OCI-LY3 (cell line): ENCODE results near the gene KIF27.
A peak's percentile ranks its signal among the peaks of the same experiment; 100 is the strongest.

Experiments used
- H2AFZ ChIP-seq: fragments of 200-600, 300-600 bp; shearing (Covaris generic); 2 replicates; pipeline ENCODE4 v1.6.0; 2014; ENCODE audit warnings: antibody characterized with exemption, low read depth, low read length
- H3K27ac ChIP-seq: fragments of 200-600, 300-600 bp; sonication (generic); 2 replicates; pipeline ENCODE4 v1.5.1; 2014; ENCODE audit warnings: mild to moderate bottlenecking, low read length, moderate library complexity, mixed read lengths
- H3K27me3 ChIP-seq: fragments of 200-600, 300-600 bp; sonication (generic); 2 replicates; pipeline ENCODE4 v1.6.1; 2014; ENCODE audit warnings: low read depth, low read length, mixed read lengths
- H3K36me3 ChIP-seq: fragments of 200-600, 300-600 bp; sonication (generic); replicated peaks from 2 replicates; pipeline ENCODE3; 2014; ENCODE audit warnings: low read depth, low read length, mixed read lengths
- H3K4me1 ChIP-seq: fragments of 300-600, 200-600 bp; sonication (generic); 2 replicates; pipeline ENCODE4 v1.6.1; 2014; ENCODE audit warnings: low read length, mixed read lengths
- H3K4me2 ChIP-seq: fragments of 200-600, 300-600 bp; sonication (generic); 2 replicates; pipeline ENCODE4 v1.6.1; 2014; ENCODE audit warnings: low read length, mixed read lengths
- H3K4me3 ChIP-seq: fragments of 300-600, 200-600 bp; sonication (generic); 2 replicates; pipeline ENCODE4 v1.5.1; 2014; ENCODE audit warnings: antibody characterized with exemption, mild to moderate bottlenecking, low read length, moderate library complexity
- H3K79me2 ChIP-seq: fragments of 300-600, 200-600 bp; shearing (Covaris generic); 2 replicates; pipeline ENCODE4 v1.6.1; 2014; ENCODE audit warnings: mild to moderate bottlenecking, low read length, mixed read lengths
- H3K9ac ChIP-seq: fragments of 300-600, 200-600 bp; shearing (Covaris generic); 2 replicates; pipeline ENCODE4 v1.6.0; 2014; ENCODE audit warnings: mild to moderate bottlenecking, low read length, moderate library complexity
- H3K9me3 ChIP-seq: fragments of 200-600, 300-600 bp; shearing (Covaris generic); 2 replicates; pipeline ENCODE4 v1.6.1; 2014; ENCODE audit warnings: low read length, mixed read lengths; ENCODE audit not compliant: insufficient read depth
- H4K20me1 ChIP-seq: fragments of 200-600, 300-600 bp; sonication (generic); 2 replicates; pipeline ENCODE4 v1.6.1; 2016; ENCODE audit warnings: low read length, mixed read lengths; ENCODE audit not compliant: insufficient read depth
- EZH2phosphoT487 ChIP-seq: fragments of 200-600 bp; shearing (Covaris generic); IDR thresholded peaks from 2 replicates; pipeline ENCODE4 v1.6.1; 2018; ENCODE audit warnings: antibody characterized with exemption, mixed run types, low read depth
- TF ChIP-seq, protein P1 (sequence below): fragments of 200-600, 300-600 bp; sonication (generic); IDR thresholded peaks from 2 replicates; pipeline ENCODE4 v1.5.1; 2014; ENCODE audit warnings: antibody characterized with exemption, low read length, low read depth

The KIF27 gene, protein sequence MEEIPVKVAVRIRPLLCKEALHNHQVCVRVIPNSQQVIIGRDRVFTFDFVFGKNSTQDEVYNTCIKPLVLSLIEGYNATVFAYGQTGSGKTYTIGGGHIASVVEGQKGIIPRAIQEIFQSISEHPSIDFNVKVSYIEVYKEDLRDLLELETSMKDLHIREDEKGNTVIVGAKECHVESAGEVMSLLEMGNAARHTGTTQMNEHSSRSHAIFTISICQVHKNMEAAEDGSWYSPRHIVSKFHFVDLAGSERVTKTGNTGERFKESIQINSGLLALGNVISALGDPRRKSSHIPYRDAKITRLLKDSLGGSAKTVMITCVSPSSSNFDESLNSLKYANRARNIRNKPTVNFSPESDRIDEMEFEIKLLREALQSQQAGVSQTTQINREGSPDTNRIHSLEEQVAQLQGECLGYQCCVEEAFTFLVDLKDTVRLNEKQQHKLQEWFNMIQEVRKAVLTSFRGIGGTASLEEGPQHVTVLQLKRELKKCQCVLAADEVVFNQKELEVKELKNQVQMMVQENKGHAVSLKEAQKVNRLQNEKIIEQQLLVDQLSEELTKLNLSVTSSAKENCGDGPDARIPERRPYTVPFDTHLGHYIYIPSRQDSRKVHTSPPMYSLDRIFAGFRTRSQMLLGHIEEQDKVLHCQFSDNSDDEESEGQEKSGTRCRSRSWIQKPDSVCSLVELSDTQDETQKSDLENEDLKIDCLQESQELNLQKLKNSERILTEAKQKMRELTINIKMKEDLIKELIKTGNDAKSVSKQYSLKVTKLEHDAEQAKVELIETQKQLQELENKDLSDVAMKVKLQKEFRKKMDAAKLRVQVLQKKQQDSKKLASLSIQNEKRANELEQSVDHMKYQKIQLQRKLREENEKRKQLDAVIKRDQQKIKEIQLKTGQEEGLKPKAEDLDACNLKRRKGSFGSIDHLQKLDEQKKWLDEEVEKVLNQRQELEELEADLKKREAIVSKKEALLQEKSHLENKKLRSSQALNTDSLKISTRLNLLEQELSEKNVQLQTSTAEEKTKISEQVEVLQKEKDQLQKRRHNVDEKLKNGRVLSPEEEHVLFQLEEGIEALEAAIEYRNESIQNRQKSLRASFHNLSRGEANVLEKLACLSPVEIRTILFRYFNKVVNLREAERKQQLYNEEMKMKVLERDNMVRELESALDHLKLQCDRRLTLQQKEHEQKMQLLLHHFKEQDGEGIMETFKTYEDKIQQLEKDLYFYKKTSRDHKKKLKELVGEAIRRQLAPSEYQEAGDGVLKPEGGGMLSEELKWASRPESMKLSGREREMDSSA (N-terminal part only)

DNA sequence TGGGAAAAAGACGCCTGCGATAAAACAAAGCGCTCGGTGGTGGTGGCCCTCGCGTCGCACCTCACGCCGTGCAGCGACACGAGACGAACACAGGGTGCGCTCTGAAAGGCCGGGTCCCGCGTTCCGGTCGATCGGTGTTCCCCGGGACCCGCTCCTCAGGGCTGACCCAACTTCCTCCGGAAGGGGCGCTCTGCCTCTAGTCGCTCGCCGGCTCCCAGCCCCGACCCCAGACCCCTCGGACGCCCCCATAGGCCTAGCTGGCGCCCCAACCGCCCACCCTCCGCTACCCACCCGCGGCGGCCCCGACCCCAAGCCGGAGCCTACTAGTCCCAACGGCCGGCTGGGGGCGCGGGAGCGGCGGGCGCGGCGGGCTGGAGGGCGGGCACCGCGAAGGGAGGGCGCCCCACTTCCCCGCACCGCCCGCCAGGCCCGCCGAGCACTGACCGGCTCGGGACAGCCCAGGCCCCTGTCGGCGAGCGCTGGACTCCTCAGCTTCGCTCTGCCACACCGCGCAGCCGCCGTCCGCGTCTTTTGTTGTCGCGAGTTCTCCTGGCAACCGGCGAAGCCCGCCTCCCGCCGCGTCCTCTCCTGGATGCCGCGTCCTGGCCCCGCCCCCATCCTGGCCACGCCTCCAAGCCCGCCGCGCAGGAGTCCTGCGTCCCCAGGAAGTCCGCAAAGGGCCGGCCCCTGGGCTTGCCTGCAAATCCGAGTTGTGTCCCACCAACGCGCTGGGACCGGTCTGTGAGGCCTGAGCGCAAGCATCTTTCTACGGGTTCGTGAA is at the start of gene KIF27:
KIF27 (minus strand) TSS at position 506 of the 781 bp plus-strand sequence. CDS start 5,841 bp downstream, outside the sequence.
- Histone ChIP-seq H3K36me3 (no peaks in the 10 kb centered on the region), H3K27me3 (no peaks in the 10 kb centered on the region), H3K27ac (peak within 1 kb of the TSS; percentile 70), H3K9ac (peak within 1 kb of the TSS; percentile 67), H4K20me1 (no peaks in the 10 kb centered on the region), H3K4me2 (peak within 1 kb of the TSS; percentile 84), H3K4me3 (peak within 1 kb of the TSS; percentile 71), H2AFZ (peak within 1 kb of the TSS; percentile 84), H3K9me3 (no peaks in the 10 kb centered on the region), H3K79me2 (peaks cover 10% of the 10 kb centered on the region), H3K4me1 (peaks cover 11% of the 10 kb centered on the region; the same call in 1 of the 2 replicates)
- TF ChIP-seq, protein P1, sequence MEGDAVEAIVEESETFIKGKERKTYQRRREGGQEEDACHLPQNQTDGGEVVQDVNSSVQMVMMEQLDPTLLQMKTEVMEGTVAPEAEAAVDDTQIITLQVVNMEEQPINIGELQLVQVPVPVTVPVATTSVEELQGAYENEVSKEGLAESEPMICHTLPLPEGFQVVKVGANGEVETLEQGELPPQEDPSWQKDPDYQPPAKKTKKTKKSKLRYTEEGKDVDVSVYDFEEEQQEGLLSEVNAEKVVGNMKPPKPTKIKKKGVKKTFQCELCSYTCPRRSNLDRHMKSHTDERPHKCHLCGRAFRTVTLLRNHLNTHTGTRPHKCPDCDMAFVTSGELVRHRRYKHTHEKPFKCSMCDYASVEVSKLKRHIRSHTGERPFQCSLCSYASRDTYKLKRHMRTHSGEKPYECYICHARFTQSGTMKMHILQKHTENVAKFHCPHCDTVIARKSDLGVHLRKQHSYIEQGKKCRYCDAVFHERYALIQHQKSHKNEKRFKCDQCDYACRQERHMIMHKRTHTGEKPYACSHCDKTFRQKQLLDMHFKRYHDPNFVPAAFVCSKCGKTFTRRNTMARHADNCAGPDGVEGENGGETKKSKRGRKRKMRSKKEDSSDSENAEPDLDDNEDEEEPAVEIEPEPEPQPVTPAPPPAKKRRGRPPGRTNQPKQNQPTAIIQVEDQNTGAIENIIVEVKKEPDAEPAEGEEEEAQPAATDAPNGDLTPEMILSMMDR: peak; percentile 36; the same call in 1 of the 2 replicates
- no peak for TF ChIP-seq EZH2phosphoT487

GRCh38 chr9:83969602-83970001 is 48.4 kb upstream of the KIF27 start:
- peaks cover 49% of the 10 kb centered on the region for H3K79me2 ChIP-seq
- TF ChIP-seq, protein P1: no peak
- TF ChIP-seq EZH2phosphoT487: no peak
- H3K36me3 ChIP-seq: peaks cover 69% of the 10 kb centered on the region
- H3K9me3 ChIP-seq: no peaks in the 10 kb centered on the region
- no peak overlapping the region for H3K4me3 ChIP-seq
- peaks cover 32% of the 10 kb centered on the region for H3K4me1 ChIP-seq
- no peak overlapping the region for H2AFZ ChIP-seq
- H3K9ac ChIP-seq: no peak overlapping the region
- 0 out of 2 replicates have a peak overlapping the region, but pooled peaks have one; percentile 11 for H3K27ac ChIP-seq
- no peak overlapping the region for H3K4me2 ChIP-seq
- no peaks in the 10 kb centered on the region for H3K27me3 ChIP-seq
- H4K20me1 ChIP-seq: peaks cover 79% of the 10 kb centered on the region

DNA sequence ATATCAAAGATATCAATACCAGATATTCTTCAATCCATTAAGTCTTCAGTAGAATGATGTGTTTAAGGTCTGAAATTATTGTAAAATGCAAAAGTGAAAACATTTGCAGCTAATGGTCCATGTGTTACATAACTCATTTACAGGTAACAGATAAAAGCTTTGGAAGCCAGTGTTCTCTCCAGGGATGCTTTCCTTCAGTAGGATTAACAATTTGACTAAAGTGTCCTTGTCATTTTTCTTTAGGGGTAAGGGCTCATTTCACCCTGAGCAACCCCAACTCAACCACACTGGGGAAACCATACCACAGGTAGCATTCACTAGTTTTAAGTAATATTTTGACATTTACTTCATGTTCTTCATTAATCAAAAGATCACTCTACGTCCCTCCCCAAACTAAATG is 45.8 kb upstream of the KIF27 start:
- Histone ChIP-seq H4K20me1 (peaks cover 53% of the 10 kb centered on the region), H3K9me3 (no peaks in the 10 kb centered on the region), H3K27me3 (no peaks in the 10 kb centered on the region), H3K4me1 (peaks cover 6% of the 10 kb centered on the region), H3K4me3 (no peak overlapping the region), H3K9ac (no peak overlapping the region), H3K36me3 (peaks cover 44% of the 10 kb centered on the region), H2AFZ (no peak overlapping the region), H3K27ac (no peak overlapping the region), H3K4me2 (no peak overlapping the region), H3K79me2 (peaks cover 24% of the 10 kb centered on the region)
- no peak for TF ChIP-seq EZH2phosphoT487
- TF ChIP-seq, protein P1: no peak
